HG03558 (cell line): Measurements from ENCODE around the gene AMACR.
"Not testable (repeated sequence)": the region's sequence is repeated elsewhere in the genome, so short reads cannot be mapped to it uniquely, and the experiment has no call there.

Experiments used
- ATAC-seq: cut with Tn5 transposase; IDR thresholded peaks from one replicate; pipeline ENCODE4 v1.9.1; 2021; ENCODE audit warnings: moderate number of reproducible peaks; ENCODE audit not compliant: unreplicated experiment; ENCODE audit errors: extremely low read depth

Gene AMACR

DNA sequence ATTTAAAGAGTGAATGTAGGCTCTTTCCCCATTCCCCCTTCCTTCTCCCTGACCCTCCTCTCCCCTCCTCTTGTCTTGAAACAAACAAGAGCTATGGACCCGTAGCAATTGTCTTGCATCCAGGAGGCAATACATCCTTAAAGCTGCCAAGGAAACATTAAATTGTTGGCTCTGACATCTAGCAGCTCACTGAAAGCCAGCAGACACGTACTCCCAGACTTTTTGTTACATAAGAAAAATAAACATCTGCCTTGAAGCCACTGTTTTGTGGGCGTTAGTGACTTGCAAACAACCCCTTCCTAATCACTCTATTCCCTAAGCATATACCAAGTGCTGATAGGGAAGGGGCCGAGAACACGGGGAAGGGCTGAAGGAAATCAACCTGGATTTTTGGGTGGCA is 32.0 kb downstream of the AMACR start:
- ATAC-seq, result no peak

DNA sequence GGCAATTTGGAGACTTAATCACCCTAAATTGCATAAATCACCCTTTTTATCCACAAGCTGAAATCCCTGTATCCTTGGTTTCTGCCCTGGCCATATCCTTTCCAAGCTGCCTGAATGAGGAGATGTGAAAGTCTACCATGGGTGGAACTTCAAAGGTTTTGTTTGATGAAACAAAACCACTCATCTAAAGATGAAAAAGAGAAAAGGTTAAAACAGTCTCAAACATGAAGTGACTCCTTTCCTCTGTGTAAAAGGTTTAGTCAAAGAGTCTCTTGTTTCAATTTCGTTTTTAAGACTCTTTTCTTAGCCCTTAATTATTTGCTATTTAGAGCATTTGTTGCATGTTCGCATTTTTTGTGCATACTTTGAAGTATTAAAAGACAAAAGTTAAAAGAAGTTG is 34.6 kb downstream of the AMACR start:
- ATAC-seq, result no peak

DNA sequence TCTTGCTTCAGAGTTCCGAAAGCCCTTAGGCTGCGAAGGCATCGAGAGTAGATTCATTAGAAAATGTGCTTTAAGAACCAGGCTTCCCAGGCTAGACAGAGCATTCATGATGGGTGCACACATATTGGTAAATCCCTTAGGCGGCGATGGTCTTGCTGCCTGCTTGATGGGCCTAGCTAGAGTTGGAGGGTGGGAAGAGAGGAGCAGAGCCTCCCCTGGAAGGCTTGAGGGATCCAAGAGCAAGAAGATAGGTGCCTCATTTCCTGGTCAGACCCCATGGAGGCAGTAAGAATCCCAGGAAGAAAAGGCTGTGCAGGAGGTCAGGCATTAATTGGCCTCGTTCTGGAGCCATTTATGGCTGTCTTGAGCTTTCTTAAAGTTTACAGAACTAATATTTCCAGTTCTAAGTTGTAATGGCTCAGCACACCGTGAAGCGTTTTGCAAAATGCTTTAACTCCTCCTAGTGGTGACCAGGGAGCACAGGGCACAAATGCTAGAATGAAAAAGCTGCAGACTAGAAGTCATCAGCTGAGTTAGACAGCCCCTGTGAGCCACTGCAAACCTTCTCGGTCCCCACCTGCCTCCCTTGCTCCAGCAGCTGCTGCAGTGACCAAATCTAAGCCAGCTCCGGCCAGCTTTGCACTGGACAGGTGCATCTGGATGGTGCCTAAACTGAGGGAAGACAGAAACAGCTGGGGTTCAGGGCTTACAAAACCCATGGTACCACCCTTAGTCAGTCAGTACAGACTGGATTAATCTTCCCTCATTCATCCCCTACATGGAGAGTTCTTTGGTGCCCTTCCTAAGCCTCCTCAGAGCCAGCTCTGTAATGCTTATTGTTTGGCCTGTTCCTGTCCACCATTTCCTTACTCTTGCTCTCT is 38.0 kb downstream of the AMACR start:
- ATAC-seq, result no peak

DNA sequence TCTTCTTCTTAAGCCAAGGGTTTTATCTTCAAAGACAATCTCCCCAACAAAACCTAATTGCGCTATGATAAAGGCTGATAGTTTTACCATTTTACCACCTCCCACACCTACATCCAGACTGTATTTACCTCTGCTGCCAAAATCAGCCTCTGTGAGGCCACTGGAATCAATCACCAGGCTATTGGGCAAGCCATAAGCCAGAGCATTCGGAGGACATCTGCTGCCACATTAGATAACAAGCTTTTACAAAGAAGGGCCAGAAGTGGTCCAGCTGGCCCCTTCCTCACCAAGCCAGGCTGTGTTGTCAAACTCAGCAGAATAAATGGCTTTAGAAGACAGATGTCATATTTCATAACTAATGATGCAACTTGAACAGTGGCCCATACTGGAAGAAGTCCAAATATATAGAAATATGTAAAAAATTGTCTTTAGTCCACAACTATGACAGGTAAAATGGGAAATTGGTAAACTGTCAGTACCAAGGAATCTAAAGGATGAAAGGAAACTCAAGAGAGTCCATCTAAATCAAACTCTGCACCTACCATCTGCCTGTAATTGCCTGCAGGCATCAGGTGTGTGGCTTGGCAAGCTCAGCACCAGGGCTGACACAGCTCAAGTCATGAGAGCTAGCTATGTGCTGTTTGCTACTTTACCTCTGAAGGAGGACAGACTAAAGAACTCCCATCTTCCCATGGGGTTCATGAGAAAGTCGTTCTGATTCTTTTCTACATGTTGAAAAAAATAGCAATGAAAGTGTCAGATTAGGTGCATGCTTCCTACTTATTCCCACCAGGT is 39.4 kb downstream of the AMACR start:
- ATAC-seq, result no peak

DNA sequence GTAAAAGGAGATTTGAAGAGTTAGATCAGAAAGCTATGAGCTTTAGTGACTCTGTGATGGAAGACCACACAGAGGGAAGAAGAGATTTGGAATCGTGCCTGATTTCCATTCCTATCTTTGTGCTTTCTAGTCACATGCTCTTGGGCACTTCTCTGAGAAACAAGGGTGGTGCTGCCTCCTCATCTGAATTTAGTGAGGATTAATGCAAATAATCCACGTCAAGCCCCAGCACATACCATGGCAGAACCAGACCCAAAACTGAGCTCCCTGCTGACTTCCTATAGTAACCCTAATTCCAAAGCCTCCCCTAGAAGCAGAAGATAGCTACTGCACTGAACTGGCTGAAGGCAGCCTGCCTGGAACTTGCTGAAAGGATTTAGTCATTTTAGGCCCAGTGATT is 41.0 kb downstream of the AMACR start:
- ATAC-seq, result no peak

DNA sequence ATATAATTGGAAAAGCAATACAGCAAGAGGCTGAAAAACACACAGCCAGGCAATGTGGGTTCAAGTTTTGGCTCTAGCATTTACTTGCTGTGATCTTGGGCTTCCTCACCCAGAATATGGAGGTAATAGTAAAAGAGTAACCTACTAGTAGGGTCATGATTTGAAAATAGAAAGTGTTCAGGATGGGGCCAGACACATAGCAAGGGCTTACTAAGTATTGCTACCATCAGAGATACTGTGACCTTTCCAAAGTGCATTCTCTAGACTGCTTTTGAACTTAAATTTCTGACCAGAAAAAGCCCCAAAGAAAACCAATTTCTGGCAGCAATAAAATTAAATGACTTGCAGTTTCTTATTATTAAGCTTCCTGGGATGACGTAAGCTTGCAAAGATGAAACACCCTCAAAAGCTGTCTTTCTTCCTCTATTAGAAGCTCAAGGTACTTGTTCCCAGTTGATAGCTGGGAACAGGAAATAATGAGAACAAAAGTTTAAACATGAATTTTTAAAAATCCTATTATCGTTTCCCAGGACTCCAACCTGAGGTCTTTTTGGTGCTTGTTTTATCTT is 43.6 kb downstream of the AMACR start:
- no peak for ATAC-seq

DNA sequence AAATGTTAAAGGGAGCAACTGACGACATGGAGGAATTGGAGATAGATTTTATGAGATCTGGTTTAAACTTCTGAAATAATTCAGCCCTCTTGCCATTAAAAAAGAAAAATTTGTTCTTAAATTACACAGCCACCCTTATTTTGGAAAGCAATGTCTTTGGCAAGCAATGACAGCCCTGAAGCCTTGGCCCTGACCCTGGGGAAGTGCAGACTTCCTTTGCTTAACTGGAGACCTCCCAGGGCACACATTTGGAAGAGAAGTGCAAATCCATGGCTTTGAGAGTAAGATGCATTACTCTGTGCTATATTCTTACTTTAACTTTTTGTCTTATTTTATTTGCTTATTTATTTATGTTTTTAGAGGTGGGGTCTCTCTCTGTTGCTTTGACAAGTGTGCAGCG is 49.7 kb downstream of the AMACR start:
- ATAC-seq, result no peak

DNA sequence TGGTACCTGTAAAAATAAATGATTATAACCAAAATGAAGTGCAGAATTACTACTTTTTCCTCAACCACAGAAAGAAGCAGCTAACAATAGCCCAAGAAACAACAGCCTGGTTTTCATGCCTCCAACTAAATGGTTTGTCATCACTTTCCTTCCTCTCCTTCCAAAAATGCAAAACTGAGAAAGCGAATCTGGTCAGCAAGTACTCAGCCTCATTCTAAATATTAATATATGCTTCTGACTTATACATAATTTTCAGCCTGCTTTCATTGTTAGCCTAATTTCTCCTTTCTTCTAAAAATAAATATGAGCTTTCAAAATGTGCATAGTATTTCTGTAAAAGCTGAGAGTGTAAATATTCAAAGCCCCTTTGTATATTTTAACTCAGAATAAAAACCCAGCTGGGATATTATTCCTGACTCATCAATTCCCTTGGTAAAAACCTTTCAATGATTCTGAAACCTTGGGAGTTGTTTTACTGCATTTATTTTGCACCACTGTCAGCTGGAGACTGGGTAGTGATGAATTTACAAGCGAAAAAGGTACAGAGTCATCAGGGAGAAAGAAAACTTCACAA is 50.2 kb downstream of the AMACR start:
- ATAC-seq, result no peak

DNA sequence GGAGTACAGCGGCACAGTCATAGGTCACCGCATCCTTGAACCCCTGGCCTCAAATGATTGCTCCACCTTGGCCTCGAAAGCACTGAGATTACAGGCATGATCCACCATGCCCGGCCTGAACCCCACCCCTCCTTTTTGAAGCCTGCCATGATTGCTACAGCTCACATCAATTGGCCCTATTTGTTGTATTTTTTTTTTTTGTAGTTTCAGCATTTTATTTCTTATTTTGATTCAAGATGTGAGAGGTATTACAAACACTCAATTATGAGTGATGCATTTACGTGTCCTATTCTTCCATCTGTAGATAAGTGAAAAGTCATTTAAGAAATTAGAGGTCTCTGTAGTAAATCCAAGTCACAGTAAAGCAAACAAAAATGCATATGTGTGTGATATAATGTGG is 55.7 kb downstream of the AMACR start:
- ATAC-seq, result not testable (repeated sequence)

DNA sequence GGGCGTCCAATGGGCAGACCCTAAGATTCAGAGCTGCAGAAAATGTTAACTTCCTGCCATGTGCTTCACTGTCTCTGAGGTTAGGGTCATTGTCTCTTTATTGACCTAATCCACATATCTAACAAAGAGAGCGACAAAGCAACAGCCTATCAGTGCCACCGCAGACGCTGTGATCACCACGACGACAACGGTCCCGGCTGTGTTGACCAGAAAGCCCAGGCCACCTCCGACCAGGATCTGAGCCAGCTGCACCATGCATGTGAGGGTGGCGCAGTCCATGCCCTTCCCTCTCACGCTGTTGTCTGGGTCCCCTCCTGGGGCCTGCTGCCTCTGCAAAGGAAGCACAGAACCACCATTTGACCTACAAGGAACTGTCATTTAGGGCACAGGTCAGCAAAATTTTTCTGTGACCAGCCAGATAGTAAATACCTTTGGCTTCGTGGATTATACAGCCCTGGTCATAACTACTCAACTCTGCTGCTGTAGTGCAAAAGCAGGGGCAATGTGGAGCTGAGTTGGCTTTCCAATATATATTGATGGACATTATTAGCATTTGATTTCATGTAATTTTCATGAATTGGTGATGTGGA is 63.2 kb downstream of the AMACR start:
- ATAC-seq, result no peak

DNA sequence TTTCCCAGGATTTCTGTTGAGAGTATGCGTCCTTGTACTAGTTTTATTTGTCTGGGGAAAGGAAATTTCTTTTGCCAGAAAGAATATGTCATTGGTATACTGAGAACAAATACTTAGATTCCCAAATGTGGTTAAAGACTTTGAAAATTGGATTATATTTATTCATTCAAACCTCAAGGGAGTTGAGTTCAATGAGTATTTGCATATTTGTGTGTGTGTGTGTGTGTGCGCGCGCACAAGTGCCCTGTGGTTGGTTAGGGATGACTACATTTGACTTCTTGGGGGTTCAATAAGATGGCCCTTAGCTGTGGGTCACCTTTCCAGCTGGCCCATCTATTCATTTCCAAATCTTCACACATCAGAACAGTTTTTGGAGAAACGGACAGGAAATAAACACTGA is 66.8 kb downstream of the AMACR start:
- no peak for ATAC-seq

DNA sequence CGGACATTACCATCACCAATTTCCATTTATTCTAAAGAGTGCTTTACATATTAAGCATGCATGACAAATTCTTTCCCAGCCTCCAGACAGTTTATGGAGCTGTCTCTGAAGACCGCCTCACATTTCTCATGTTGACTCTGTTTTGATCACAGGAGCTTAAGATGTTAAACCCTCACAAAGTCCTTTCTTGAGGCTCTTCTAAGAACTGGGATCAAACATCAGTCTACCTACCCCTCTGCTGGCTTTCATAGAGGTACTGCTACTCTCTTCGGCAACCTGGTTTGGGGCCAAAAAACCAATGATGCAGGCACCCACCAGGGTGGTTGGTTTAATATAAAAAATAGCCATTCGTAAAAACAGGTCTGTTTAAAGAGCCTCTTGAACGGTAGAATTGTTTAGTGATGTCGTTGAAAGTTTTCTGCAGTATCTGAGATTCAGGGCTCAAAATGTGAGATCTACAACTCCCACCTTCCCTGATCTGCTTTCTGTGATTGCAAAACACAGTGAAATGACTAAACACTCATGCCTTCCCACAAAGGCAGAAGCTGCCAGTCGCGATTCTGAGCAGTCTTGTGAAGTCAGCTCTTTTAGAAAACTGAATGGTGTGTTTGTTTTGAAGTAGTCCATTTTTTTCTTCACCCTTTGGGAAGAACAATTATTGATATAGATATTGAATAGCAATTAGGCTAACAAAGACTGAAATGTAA is 68.1 kb downstream of the AMACR start:
- ATAC-seq, result no peak

DNA sequence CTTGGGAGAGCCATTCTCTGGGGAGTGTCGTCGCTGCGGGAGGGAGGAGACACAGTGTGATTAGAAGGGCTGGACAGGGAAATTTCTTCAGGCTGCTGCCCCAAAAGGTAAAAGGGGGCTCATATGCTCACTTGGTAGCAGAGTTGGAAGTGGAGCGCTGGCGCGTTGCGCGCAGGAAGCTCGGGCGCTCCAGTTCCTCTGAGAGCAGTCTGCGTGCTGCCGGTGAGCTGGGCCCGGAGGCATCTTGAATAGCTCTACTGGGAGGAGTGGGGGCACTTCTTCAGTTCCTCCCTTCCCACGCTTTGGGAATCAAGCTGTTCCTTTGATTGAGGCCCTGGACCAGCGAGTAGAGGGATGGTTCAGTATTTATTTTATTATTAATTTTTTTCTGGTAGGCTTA is 69.0 kb downstream of the AMACR start:
- ATAC-seq, result no peak

DNA sequence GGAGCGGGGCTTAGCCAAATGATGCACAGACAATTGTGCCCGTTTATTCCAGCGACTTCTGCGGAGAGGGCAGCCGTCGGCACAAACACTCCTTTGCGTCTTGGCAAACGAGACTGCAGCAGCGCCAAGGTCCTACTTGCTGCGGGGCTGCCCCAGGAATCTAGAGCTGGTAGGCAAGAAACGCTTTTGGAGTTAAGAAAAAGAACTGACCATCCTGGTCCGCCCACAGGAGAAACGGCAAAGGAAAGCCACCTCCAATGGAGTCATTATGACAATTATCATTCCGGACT is 69.4 kb downstream of the AMACR start:
- ATAC-seq, result no peak

DNA sequence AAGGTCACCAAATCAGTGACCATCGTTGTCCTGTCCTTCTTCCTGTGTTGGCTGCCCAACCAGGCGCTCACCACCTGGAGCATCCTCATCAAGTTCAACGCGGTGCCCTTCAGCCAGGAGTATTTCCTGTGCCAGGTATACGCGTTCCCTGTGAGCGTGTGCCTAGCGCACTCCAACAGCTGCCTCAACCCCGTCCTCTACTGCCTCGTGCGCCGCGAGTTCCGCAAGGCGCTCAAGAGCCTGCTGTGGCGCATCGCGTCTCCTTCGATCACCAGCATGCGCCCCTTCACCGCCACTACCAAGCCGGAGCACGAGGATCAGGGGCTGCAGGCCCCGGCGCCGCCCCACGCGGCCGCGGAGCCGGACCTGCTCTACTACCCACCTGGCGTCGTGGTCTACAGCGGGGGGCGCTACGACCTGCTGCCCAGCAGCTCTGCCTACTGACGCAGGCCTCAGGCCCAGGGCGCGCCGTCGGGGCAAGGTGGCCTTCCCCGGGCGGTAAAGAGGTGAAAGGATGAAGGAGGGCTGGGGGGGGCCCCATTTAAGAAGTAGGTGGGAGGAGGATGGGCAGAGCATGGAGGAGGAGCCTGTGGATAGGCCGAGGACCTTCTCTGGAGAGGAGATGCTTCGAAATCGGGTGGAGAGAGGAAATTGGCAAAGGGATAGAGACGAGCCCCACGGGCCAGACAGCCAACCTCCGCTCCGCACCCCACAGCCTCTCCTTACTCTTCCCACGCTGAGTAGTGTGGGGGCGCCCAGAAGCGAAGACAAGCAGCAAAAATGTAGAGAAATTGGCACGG is 69.9 kb downstream of the AMACR start:
- ATAC-seq, result no peak

DNA sequence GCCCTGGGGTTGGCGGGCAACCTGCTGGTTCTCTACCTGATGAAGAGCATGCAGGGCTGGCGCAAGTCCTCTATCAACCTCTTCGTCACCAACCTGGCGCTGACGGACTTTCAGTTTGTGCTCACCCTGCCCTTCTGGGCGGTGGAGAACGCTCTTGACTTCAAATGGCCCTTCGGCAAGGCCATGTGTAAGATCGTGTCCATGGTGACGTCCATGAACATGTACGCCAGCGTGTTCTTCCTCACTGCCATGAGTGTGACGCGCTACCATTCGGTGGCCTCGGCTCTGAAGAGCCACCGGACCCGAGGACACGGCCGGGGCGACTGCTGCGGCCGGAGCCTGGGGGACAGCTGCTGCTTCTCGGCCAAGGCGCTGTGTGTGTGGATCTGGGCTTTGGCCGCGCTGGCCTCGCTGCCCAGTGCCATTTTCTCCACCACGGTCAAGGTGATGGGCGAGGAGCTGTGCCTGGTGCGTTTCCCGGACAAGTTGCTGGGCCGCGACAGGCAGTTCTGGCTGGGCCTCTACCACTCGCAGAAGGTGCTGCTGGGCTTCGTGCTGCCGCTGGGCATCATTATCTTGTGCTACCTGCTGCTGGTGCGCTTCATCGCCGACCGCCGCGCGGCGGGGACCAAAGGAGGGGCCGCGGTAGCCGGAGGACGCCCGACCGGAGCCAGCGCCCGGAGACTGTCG is 70.7 kb downstream of the AMACR start:
- no peak for ATAC-seq

DNA sequence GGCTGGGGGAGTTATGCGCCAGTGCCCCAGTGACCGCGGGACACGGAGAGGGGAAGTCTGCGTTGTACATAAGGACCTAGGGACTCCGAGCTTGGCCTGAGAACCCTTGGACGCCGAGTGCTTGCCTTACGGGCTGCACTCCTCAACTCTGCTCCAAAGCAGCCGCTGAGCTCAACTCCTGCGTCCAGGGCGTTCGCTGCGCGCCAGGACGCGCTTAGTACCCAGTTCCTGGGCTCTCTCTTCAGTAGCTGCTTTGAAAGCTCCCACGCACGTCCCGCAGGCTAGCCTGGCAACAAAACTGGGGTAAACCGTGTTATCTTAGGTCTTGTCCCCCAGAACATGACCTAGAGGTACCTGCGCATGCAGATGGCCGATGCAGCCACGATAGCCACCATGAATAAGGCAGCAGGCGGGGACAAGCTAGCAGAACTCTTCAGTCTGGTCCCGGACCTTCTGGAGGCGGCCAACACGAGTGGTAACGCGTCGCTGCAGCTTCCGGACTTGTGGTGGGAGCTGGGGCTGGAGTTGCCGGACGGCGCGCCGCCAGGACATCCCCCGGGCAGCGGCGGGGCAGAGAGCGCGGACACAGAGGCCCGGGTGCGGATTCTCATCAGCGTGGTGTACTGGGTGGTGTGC is 71.4 kb downstream of the AMACR start, which contains the start of gene RXFP3:
RXFP3 (plus strand) TSS at position 6 of the 636 bp plus-strand sequence; CDS start at position 361, 355 bp downstream.
- no peak for ATAC-seq
